Panc1 (cell line): Measurements from ENCODE around the gene MRPL10. TPM values are rescaled to one million over a fixed set of nuclear protein-coding genes. Genes with fewer than 3 reads are reported as not detected.

Source experiments
- ATAC-seq: fragments of 200-7000 bp; cut with Tn5 transposase; 2 replicates; pipeline ENCODE4 v1.9.1; 2020; ENCODE audit warnings: mild to moderate bottlenecking, moderate library complexity
- BruUV-seq: library from RNA; stranded (reverse); fragments of 400-500 nt; replicated peaks from 2 replicates; lab custom pipeline; 2021; lab: Mats Ljungman, UMichigan
- CTCF ChIA-PET: fragments of 300-600 bp; sonication (Branson Sonifier 250); formaldehyde crosslinking; loops from one replicate; lab custom pipeline; 2022; ENCODE audit warnings: antibody characterized with exemption; lab: Charles Lee
- POLR2A ChIA-PET: fragments of 300-600 bp; sonication (Branson Sonifier 250); formaldehyde crosslinking; loops from one replicate; lab custom pipeline; 2022; ENCODE audit warnings: antibody characterized with exemption; lab: Charles Lee
- DNase-seq: peaks from one replicate; pipeline ENCODE4 v3.0.0-alpha.2; 2010; ENCODE audit warnings: low read depth, low spot score
- H3K27ac ChIP-seq: 2 replicates; pipeline ENCODE4 v1.5.1; 2011; ENCODE audit warnings: mild to moderate bottlenecking, low read length, inconsistent platforms
- H3K27me3 ChIP-seq: fragments of 200-500 bp; sonication (Bioruptor generic); 2 replicates; pipeline ENCODE4 v1.6.0; 2014; ENCODE audit warnings: low read length, inconsistent platforms; ENCODE audit not compliant: control insufficient read depth, insufficient read depth
- H3K36me3 ChIP-seq: fragments of 200-500 bp; sonication (Bioruptor generic); 2 replicates; pipeline ENCODE4 v1.5.1; 2014; ENCODE audit warnings: inconsistent platforms, mild to moderate bottlenecking, low read length, moderate library complexity; ENCODE audit not compliant: control insufficient read depth, insufficient read depth
- H3K4me1 ChIP-seq: 2 replicates; pipeline ENCODE4 v1.5.1; 2011; ENCODE audit warnings: inconsistent platforms, mild to moderate bottlenecking, low read length, moderate library complexity; ENCODE audit not compliant: control insufficient read depth, insufficient read depth
- H3K4me3 ChIP-seq, 2 experiments: 2 replicates each; pipeline ENCODE4 v1.5.1; 2011 to 2012; ENCODE audit warnings: low read depth in 2 of 2, low read length in 2 of 2, mild to moderate bottlenecking in 2 of 2, inconsistent platforms in 1 of 2, moderate library complexity in 1 of 2
- H3K9me3 ChIP-seq: fragments of 200-500 bp; sonication (Bioruptor generic); 2 replicates; pipeline ENCODE4 v1.5.1; 2014; ENCODE audit warnings: low read depth, mild to moderate bottlenecking, inconsistent platforms, low read length, moderate library complexity; ENCODE audit not compliant: control insufficient read depth, insufficient read depth
- CTCF ChIP-seq: fragments of 450-650 bp; IDR thresholded peaks from 2 replicates; pipeline ENCODE4 v1.5.1; 2017; ENCODE audit warnings: mild to moderate bottlenecking
- POLR2AphosphoS5 ChIP-seq: IDR thresholded peaks from 2 replicates; pipeline ENCODE4 v1.6.1; 2012; ENCODE audit warnings: mild to moderate bottlenecking, low read depth, low read length, moderate library complexity
- SIN3A ChIP-seq: IDR thresholded peaks from 2 replicates; pipeline ENCODE4 v1.6.1; 2012; ENCODE audit warnings: low read depth, mild to moderate bottlenecking, low read length, moderate library complexity, borderline replicate concordance; ENCODE audit not compliant: insufficient read depth
- TCF7L2 ChIP-seq: IDR thresholded peaks from 2 replicates; pipeline ENCODE4 v1.6.1; 2011; ENCODE audit warnings: mild to moderate bottlenecking, low read depth, low read length, inconsistent platforms
- in situ Hi-C: cut with HindIII; loops from 2 replicates; pipeline ENCODE4 v1.10.0; 2016; ENCODE audit warnings: low sequenced_read_pairs, low pct_unique_long_range_greater_than_20kb
- intact Hi-C: fragments of 100-400 bp; cut with micrococcal nuclease; formaldehyde crosslinking; loops from one replicate; pipeline ENCODE4 v1.10.0; 2022; ENCODE audit not compliant: unreplicated experiment
- total RNA-seq: library from RNA; stranded (reverse); gene quantifications from one replicate; pipeline ENCODE4 v1.2.1, GENCODE V29; 2021; ENCODE audit not compliant: unreplicated experiment
- TF ChIP-seq, protein P1 (sequence below), 2 experiments: IDR thresholded peaks; 2 replicates each; pipeline ENCODE4 v1.6.1; 2011 to 2012; ENCODE audit warnings: low read depth in 2 of 2, control low read depth in 1 of 2, low read length in 1 of 2, mild to moderate bottlenecking in 1 of 2, moderate library complexity in 1 of 2; ENCODE audit not compliant: insufficient read depth in 1 of 2

The MRPL10 gene
- total RNA-seq, 1 experiment from 2014 or later = 41.9 TPM

DNA sequence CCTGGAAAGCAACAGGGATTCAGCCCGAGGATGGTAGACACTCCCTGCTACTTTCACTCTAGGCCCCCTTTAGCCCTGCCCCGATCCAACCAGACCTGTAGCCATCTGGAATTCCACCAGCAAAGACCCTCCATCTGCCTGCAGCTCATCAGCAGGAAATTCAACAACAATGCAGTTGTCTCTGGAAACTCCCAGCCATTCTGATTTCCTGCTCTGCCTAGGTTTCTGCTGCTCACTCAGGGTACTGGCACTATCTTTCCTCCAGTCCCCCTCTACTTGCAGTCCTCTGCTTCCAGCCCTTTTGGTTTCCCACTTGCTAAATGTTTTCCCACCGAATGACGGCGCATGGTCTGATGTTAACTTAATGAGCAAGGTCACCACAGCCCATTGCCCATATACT lies 22.3 kb upstream of the MRPL10 start:
- no TSS peak for BruUV-seq
- ChIA-PET POLR2A (no interaction called here), CTCF (no interaction called here)
- in situ Hi-C loops = no loop called here
- DNase-seq (no peak), ATAC-seq (no peak)
- Histone ChIP-seq H3K36me3 (no peaks in the 10 kb centered on the region), H3K4me3 (no peak overlapping the region), H3K4me1 (peaks cover 3% of the 10 kb centered on the region; the same call in 1 of the 2 replicates), H3K27me3 (peaks cover 22% of the 10 kb centered on the region), H3K27ac (no peak overlapping the region), H3K9me3 (no peaks in the 10 kb centered on the region)
- TF ChIP-seq CTCF (no peak), POLR2AphosphoS5 (no peak), TCF7L2 (no peak), SIN3A (no peak)
- TF ChIP-seq, protein P1, sequence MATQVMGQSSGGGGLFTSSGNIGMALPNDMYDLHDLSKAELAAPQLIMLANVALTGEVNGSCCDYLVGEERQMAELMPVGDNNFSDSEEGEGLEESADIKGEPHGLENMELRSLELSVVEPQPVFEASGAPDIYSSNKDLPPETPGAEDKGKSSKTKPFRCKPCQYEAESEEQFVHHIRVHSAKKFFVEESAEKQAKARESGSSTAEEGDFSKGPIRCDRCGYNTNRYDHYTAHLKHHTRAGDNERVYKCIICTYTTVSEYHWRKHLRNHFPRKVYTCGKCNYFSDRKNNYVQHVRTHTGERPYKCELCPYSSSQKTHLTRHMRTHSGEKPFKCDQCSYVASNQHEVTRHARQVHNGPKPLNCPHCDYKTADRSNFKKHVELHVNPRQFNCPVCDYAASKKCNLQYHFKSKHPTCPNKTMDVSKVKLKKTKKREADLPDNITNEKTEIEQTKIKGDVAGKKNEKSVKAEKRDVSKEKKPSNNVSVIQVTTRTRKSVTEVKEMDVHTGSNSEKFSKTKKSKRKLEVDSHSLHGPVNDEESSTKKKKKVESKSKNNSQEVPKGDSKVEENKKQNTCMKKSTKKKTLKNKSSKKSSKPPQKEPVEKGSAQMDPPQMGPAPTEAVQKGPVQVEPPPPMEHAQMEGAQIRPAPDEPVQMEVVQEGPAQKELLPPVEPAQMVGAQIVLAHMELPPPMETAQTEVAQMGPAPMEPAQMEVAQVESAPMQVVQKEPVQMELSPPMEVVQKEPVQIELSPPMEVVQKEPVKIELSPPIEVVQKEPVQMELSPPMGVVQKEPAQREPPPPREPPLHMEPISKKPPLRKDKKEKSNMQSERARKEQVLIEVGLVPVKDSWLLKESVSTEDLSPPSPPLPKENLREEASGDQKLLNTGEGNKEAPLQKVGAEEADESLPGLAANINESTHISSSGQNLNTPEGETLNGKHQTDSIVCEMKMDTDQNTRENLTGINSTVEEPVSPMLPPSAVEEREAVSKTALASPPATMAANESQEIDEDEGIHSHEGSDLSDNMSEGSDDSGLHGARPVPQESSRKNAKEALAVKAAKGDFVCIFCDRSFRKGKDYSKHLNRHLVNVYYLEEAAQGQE (IDR thresholded peaks at IDR 0.05; ENCODE audit: insufficient read depth in 1 of 2, low read depth in 2 of 2, low read length in 1 of 2) = no peak
- intact Hi-C loops = no loop called here

DNA sequence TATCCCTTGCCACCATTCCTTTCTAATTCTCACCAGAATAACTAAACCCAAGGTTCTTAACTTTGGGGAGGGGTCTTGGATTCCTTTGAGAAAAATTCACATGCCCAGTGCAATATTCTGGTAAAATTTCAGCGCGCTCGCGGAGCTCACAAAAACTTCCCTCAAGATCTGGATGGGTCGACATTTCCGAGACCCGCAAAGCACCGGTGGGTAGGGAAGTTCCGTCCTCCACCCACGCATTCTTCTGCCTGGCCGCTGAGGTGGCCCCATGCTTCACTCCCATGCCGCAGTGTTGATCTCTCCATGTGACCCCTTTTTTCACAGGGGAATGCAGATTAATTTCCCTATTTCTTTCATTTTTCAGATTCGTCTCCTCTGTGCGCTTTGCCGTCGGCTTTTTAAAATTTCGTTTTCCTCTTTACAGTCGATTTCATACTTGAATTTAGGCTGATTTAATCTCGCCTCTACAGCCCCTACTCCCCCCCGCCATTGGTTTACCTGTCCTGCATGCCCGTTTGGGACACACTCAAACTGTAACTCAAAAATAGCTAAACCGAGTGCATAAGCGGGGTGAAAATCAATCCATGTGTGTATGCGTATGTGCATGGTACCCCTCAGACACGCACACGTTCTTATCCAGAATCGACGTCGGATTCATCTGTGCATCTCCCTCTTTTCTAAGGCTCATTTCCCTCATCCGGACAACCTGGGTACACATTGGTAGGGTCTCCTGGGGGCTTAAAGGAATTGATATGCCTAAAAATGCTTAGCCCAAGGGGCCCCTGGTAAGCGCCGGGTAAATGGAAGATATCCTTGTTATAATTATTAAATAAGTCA lies 21.0 kb upstream of the MRPL10 start:
- H3K4me1 ChIP-seq = peaks cover 3% of the 10 kb centered on the region; the same call in 1 of the 2 replicates
- no peaks in the 10 kb centered on the region for H3K9me3 ChIP-seq
- no TSS peak for BruUV-seq
- ChIA-PET POLR2A (no interaction called here), CTCF (no interaction called here)
- H3K36me3 ChIP-seq = no peaks in the 10 kb centered on the region
- TF ChIP-seq CTCF = no peak
- TF ChIP-seq TCF7L2 = no peak
- TF ChIP-seq, protein P1 (IDR thresholded peaks at IDR 0.05; ENCODE audit: insufficient read depth in 1 of 2, low read depth in 2 of 2, low read length in 1 of 2) = no peak
- no peak for TF ChIP-seq SIN3A
- no peak for TF ChIP-seq POLR2AphosphoS5
- ATAC-seq (no peak), DNase-seq (no peak)
- H3K27ac ChIP-seq = no peak overlapping the region
- peaks cover 22% of the 10 kb centered on the region for H3K27me3 ChIP-seq
- in situ Hi-C loops (no loop called here), intact Hi-C loops (no loop called here)
- H3K4me3 ChIP-seq = no peak overlapping the region
